Transverse colon (tissue), 4 donors: Measurements from ENCODE around the gene UBE2O. TPM values are rescaled to one million over a fixed set of nuclear protein-coding genes. Genes with fewer than 3 reads are reported as not detected.

ENCODE experiments used
- DNase-seq: peaks from one replicate; pipeline ENCODE4 v3.0.0-alpha.2; 2019
- H3K27ac ChIP-seq, 4 donors: fragments of 200-600 bp; sonication (generic); 2 replicates each; pipeline ENCODE4 v1.5.1; 2016 to 2018; ENCODE audit warnings: inconsistent platforms in 4 of 4
- H3K27me3 ChIP-seq: fragments of 200-600 bp; sonication (generic); 2 replicates; pipeline ENCODE4 v1.5.1; 2017; ENCODE audit warnings: inconsistent platforms
- H3K36me3 ChIP-seq, 4 donors: fragments of 200-600 bp; sonication (generic); 2 replicates each; pipeline ENCODE4 v1.5.1; 2017 to 2019; ENCODE audit warnings: inconsistent platforms in 4 of 4
- H3K4me1 ChIP-seq, 4 donors: fragments of 200-600 bp; sonication (generic); 2 replicates each; pipeline ENCODE4 v1.5.1; 2017 to 2020; ENCODE audit warnings: inconsistent platforms in 4 of 4
- H3K4me3 ChIP-seq, 4 donors: fragments of 200-600 bp; sonication (generic); 1 replicate in 1 of 4; 2 replicates in 3 of 4; pipeline versions ENCODE4 v1.5.1 to v1.6.1; 2017 to 2019; ENCODE audit warnings: inconsistent platforms in 4 of 4
- H3K9me3 ChIP-seq, 2 donors: fragments of 200-600 bp; sonication (generic); 2 replicates each; pipeline ENCODE4 v1.5.1; 2017 to 2019; ENCODE audit warnings: inconsistent platforms in 2 of 2
- CTCF ChIP-seq, 5 experiments: fragments of 200-600 bp in 3 of 5; fragments of 450-650 bp in 2 of 5; sonication (generic) in 3 of 5; IDR thresholded peaks; 1 replicate in 2 of 5; 2 replicates in 3 of 5; pipeline ENCODE4 v1.5.1; 2016 to 2017; ENCODE audit warnings: antibody characterized with exemption in 5 of 5, inconsistent platforms in 3 of 5, mild to moderate bottlenecking in 2 of 5, moderate library complexity in 1 of 5
- EP300 ChIP-seq: sonication (generic); formaldehyde crosslinking; IDR thresholded peaks from one replicate; pipeline ENCODE4 v1.6.1; 2017; ENCODE audit warnings: antibody characterized with exemption, low read depth
- POLR2A ChIP-seq: fragments of 450-650 bp; IDR thresholded peaks from one replicate; pipeline ENCODE4 v1.6.1; 2016; ENCODE audit warnings: antibody characterized with exemption, mild to moderate bottlenecking, moderate library complexity
- POLR2AphosphoS5 ChIP-seq, 3 donors: sonication (generic); formaldehyde crosslinking; IDR thresholded peaks; one replicate each; pipeline ENCODE4 v1.6.1; 2016; ENCODE audit warnings: antibody characterized with exemption in 3 of 3
- WGBS, 2 donors: methylation state at CpG; one replicate each; pipeline ENCODE4 v1.1.5; 2018; ENCODE audit warnings: low coverage in 1 of 2; 5-methylcytosine and 5-hydroxymethylcytosine counted together
- in situ Hi-C, 4 donors: fragments of 200-750 bp; cut with MboI; loops; one replicate each; pipeline versions ENCODE4 v1.15.0 to v1.15.1; 2017; ENCODE audit warnings: low sequenced_read_pairs in 3 of 4, low pct_ligation_motif_present in 1 of 4, low pct_unique_long_range_greater_than_20kb in 1 of 4
- intact Hi-C: fragments of 100-400 bp; cut with DNase I; formaldehyde crosslinking; loops from one replicate; pipeline ENCODE4 v1.15.1; 2023; ENCODE audit warnings: low total_unique reads
- total RNA-seq, 4 donors: library from RNA; depleted of rRNA; stranded (reverse); fragments of >200 nt; gene quantifications; one replicate each; pipeline ENCODE4 v1.1.0, GENCODE V29; 2016

The UBE2O gene
- total RNA-seq, 4 donors from 2014 or later, result 9.8 to 28.8 (median 15.9) TPM

DNA sequence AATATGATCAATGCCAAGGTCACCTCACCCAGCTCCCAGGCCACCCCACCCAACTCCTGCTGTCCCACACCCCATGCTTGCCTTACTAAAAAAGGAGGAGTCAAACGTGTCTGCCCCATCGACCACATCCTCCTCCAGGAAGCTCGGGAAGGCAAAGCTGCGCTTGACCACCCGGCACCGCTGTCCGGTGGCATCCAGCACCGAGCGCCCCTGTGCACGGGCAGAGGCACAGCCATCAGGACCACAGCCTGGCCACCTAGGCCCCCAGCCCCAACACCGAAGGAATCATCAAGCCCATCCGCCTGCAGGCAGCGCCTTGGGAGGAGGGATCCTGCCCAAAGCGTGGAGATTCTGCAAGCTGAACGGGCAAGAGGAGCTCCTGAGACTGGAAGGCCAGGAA is 24.6 kb upstream of the UBE2O start:
- DNase-seq, result no peak
- H3K4me1 ChIP-seq, result no peaks in the 10 kb centered on the region
- H3K27ac ChIP-seq, result no peak overlapping the region
- H3K9me3 ChIP-seq, result no peaks in the 10 kb centered on the region
- no peak overlapping the region for H3K4me3 ChIP-seq
- H3K36me3 ChIP-seq, result no peaks in the 10 kb centered on the region
- intact Hi-C loops (no loop called here), in situ Hi-C loops (no loop called here)
- TF ChIP-seq EP300, result no peak
- TF ChIP-seq CTCF (IDR thresholded peaks at IDR 0.05), result no peak
- no peak for TF ChIP-seq POLR2AphosphoS5 (IDR thresholded peaks at IDR 0.05)
- no peak for TF ChIP-seq POLR2A
- WGBS, 2 donors, result 93% methylated on average over 15 of the region's 15 CpGs; no CpG with 5 or more reads in 1 of the 2 donors
- no peaks in the 10 kb centered on the region for H3K27me3 ChIP-seq

GRCh38 chr17:76476736-76477135 is 23.8 kb upstream of the UBE2O start:
- DNase-seq, result no peak
- no peaks in the 10 kb centered on the region for H3K9me3 ChIP-seq
- in situ Hi-C loops (no loop called here), intact Hi-C loops (no loop called here)
- H3K36me3 ChIP-seq, result no peaks in the 10 kb centered on the region
- 93% methylated on average over 20 of the region's 20 CpGs; no CpG with 5 or more reads in 1 of the 2 donors for WGBS, 2 donors
- H3K4me1 ChIP-seq, result no peaks in the 10 kb centered on the region
- H3K4me3 ChIP-seq, result no peak overlapping the region
- no peak for TF ChIP-seq POLR2A
- TF ChIP-seq EP300, result no peak
- no peak for TF ChIP-seq POLR2AphosphoS5 (IDR thresholded peaks at IDR 0.05)
- TF ChIP-seq CTCF (IDR thresholded peaks at IDR 0.05), result no peak
- no peak overlapping the region for H3K27ac ChIP-seq
- H3K27me3 ChIP-seq, result no peaks in the 10 kb centered on the region

DNA sequence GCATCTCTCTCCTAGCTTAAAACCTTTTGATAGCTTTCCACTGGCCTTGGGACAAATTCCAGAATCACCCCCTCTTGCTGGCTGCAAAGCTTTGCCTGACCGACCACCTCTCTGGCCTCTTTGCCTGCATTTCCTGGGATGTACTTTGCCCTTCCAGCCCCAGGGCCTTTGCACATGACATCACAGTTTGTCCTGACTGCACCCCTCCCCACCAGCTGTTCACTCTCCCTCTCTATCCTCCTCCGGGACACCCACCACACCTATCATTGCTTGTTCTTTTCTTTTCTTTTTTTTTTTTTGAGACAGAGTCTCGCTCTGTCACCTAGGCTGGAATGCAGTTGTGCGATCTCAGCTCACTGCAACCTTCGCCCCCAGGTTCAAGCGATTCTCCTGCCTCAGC is 22.4 kb upstream of the UBE2O start:
- no peak for DNase-seq
- TF ChIP-seq EP300, result no peak
- Histone ChIP-seq H3K27ac (no peak overlapping the region), H3K27me3 (no peaks in the 10 kb centered on the region), H3K4me1 (no peaks in the 10 kb centered on the region), H3K36me3 (no peaks in the 10 kb centered on the region), H3K9me3 (no peaks in the 10 kb centered on the region), H3K4me3 (no peak overlapping the region)
- intact Hi-C loops, result no loop called here
- WGBS, 2 donors, result 96% methylated on average over 6 of the region's 6 CpGs
- in situ Hi-C loops, result no loop called here

DNA sequence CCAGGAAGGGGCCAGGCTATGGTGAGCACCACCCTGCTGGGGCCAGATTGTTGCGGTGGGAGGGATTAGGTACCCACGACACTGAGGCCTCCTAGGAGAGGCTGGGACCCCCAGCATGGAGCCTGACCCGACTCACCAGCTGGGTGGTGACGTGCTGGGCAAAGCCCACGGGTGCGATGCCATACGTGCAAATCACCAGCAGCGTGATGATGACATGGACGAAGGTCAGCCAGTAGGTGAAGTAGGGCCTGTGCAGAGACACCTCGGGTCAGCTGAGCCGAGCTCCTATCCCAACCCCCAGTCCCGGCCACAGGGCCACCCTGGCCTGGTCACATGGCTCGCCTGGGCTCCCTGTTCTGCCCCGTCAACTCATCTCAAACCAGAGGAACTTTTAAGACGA is 21.9 kb upstream of the UBE2O start:
- in situ Hi-C loops (no loop called here), intact Hi-C loops (no loop called here)
- no peak overlapping the region for H3K4me3 ChIP-seq
- no peaks in the 10 kb centered on the region for H3K36me3 ChIP-seq
- no peaks in the 10 kb centered on the region for H3K9me3 ChIP-seq
- WGBS, 2 donors, result 95 to 100% methylated on average over 1 to 15 of the region's 15 CpGs
- TF ChIP-seq EP300, result no peak
- no peak for TF ChIP-seq CTCF (IDR thresholded peaks at IDR 0.05)
- no peak for TF ChIP-seq POLR2AphosphoS5 (IDR thresholded peaks at IDR 0.05)
- no peaks in the 10 kb centered on the region for H3K4me1 ChIP-seq
- DNase-seq, result no peak
- no peaks in the 10 kb centered on the region for H3K27me3 ChIP-seq
- H3K27ac ChIP-seq, result no peak overlapping the region

DNA sequence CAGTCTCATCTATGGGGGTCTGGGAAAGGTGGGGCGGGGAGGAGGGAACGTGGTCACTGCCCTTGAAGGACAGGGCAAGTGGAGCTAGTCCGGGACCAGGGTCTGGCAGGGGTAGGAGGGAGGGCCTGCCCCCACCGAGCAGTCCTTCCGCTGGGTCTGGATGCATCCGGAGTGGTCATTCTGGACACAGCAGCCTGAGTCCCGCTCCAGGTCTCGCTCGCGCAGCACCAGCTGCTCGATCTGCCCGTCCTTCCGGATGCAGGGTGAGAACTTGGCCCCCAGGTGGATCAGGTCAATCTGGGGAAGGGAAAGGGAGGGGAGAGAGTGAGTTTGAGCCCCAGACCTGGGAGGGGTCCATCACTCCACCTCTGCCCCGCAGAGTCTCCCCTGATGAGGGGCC is 21.3 kb upstream of the UBE2O start:
- in situ Hi-C loops, result no loop called here
- intact Hi-C loops, result no loop called here
- no peaks in the 10 kb centered on the region for H3K9me3 ChIP-seq
- no peaks in the 10 kb centered on the region for H3K4me1 ChIP-seq
- DNase-seq, result no peak
- no peak overlapping the region for H3K27ac ChIP-seq
- no peaks in the 10 kb centered on the region for H3K36me3 ChIP-seq
- WGBS, 2 donors, result 96% methylated on average over 14 of the region's 14 CpGs; no CpG with 5 or more reads in 1 of the 2 donors
- no peaks in the 10 kb centered on the region for H3K27me3 ChIP-seq
- no peak for TF ChIP-seq POLR2A
- no peak for TF ChIP-seq CTCF (IDR thresholded peaks at IDR 0.05)
- no peak for TF ChIP-seq POLR2AphosphoS5 (IDR thresholded peaks at IDR 0.05)
- no peak for TF ChIP-seq EP300
- H3K4me3 ChIP-seq, result no peak overlapping the region
